Panc1 (cell line): ENCODE data around the gene SLX9.

Experiments used
- POLR2AphosphoS5 ChIP-seq: IDR thresholded peaks from 2 replicates; pipeline ENCODE4 v1.6.1; 2012; ENCODE audit warnings: mild to moderate bottlenecking, low read depth, low read length, moderate library complexity
- TF ChIP-seq, protein P1 (sequence below): fragments of 450-650 bp; IDR thresholded peaks from 2 replicates; pipeline ENCODE4 v1.5.1; 2017; ENCODE audit warnings: mild to moderate bottlenecking

- TF ChIP-seq, protein P1, sequence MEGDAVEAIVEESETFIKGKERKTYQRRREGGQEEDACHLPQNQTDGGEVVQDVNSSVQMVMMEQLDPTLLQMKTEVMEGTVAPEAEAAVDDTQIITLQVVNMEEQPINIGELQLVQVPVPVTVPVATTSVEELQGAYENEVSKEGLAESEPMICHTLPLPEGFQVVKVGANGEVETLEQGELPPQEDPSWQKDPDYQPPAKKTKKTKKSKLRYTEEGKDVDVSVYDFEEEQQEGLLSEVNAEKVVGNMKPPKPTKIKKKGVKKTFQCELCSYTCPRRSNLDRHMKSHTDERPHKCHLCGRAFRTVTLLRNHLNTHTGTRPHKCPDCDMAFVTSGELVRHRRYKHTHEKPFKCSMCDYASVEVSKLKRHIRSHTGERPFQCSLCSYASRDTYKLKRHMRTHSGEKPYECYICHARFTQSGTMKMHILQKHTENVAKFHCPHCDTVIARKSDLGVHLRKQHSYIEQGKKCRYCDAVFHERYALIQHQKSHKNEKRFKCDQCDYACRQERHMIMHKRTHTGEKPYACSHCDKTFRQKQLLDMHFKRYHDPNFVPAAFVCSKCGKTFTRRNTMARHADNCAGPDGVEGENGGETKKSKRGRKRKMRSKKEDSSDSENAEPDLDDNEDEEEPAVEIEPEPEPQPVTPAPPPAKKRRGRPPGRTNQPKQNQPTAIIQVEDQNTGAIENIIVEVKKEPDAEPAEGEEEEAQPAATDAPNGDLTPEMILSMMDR, result no peak
- TF ChIP-seq POLR2AphosphoS5, result no peak
Observed at GRCh38 chr21:44957047-44957831, 17.4 kb downstream of the SLX9 start.
